ENCODE measurements around the gene THSD4.

Gene THSD4

GRCh38 chr15:71683411-71684274 lies 568.4 kb downstream of the THSD4 start:
- no peak for DNase-seq

- no peak for DNase-seq
Measured at GRCh38 chr15:71685420-71685993, 570.2 kb downstream of the THSD4 start.

- no peak for DNase-seq
Measured at GRCh38 chr15:71686221-71687050, 571.2 kb downstream of the THSD4 start.

- no peak for DNase-seq
Measured at GRCh38 chr15:71687902-71688508, 572.7 kb downstream of the THSD4 start.

- DNase-seq: no peak
Measured at GRCh38 chr15:71688509-71689094, 573.3 kb downstream of the THSD4 start.

- no peak for DNase-seq
Measured at GRCh38 chr15:71691081-71691457, 575.8 kb downstream of the THSD4 start.

GRCh38 chr15:71691458-71692417 lies 576.5 kb downstream of the THSD4 start:
- peak; percentile 13 for DNase-seq

- DNase-seq: no peak
Measured at GRCh38 chr15:71697236-71697635, 582.0 kb downstream of the THSD4 start.

- no peak for DNase-seq
Measured at GRCh38 chr15:71698030-71698429, 582.8 kb downstream of the THSD4 start.

- no peak for DNase-seq
Measured at GRCh38 chr15:71698742-71699141, 583.5 kb downstream of the THSD4 start.

- DNase-seq: no peak
Measured at GRCh38 chr15:71699977-71700376, 584.7 kb downstream of the THSD4 start.

GRCh38 chr15:71701808-71702207 lies 586.5 kb downstream of the THSD4 start:
- DNase-seq: no peak

- DNase-seq: no peak
Measured at GRCh38 chr15:71702496-71702895, 587.2 kb downstream of the THSD4 start.

GRCh38 chr15:71705151-71705550 lies 589.9 kb downstream of the THSD4 start:
- no peak for DNase-seq

- no peak for DNase-seq
Measured at GRCh38 chr15:71706461-71707229, 591.4 kb downstream of the THSD4 start.

GRCh38 chr15:71707230-71708050 lies 592.2 kb downstream of the THSD4 start:
- no peak for DNase-seq

- DNase-seq: no peak
Measured at GRCh38 chr15:71708051-71708429, 592.8 kb downstream of the THSD4 start.

- no peak for DNase-seq
Measured at GRCh38 chr15:71708741-71709140, 593.5 kb downstream of the THSD4 start.

GRCh38 chr15:71709808-71710418 lies 594.6 kb downstream of the THSD4 start:
- DNase-seq: no peak
